NB4 (cell line): ENCODE measurements around the gene USB1.

Source experiments
- DNase-seq: peaks from one replicate; pipeline ENCODE4 v3.0.0; 2010; ENCODE audit warnings: low read depth
- H3K4me3 ChIP-seq: one replicate; pipeline ENCODE4 v1.5.1; 2011; ENCODE audit warnings: mild to moderate bottlenecking, low read depth, low read length, moderate library complexity
- MYC ChIP-seq: IDR thresholded peaks from 2 replicates; pipeline ENCODE4 v1.6.1; 2011; ENCODE audit warnings: low read depth, low read length
- POLR2A ChIP-seq: IDR thresholded peaks from 2 replicates; pipeline ENCODE4 v1.6.1; 2011; ENCODE audit warnings: mild to moderate bottlenecking; ENCODE audit not compliant: insufficient read length; ENCODE audit errors: extremely low read depth
- TF ChIP-seq, protein P1 (sequence below): IDR thresholded peaks from one replicate; pipeline ENCODE4 v1.5.1; 2012; ENCODE audit warnings: low read depth, low read length
- TF ChIP-seq, protein P2 (sequence below): IDR thresholded peaks from 2 replicates; pipeline ENCODE4 v1.6.1; 2011; ENCODE audit warnings: low read depth, low read length

Gene USB1

DNA sequence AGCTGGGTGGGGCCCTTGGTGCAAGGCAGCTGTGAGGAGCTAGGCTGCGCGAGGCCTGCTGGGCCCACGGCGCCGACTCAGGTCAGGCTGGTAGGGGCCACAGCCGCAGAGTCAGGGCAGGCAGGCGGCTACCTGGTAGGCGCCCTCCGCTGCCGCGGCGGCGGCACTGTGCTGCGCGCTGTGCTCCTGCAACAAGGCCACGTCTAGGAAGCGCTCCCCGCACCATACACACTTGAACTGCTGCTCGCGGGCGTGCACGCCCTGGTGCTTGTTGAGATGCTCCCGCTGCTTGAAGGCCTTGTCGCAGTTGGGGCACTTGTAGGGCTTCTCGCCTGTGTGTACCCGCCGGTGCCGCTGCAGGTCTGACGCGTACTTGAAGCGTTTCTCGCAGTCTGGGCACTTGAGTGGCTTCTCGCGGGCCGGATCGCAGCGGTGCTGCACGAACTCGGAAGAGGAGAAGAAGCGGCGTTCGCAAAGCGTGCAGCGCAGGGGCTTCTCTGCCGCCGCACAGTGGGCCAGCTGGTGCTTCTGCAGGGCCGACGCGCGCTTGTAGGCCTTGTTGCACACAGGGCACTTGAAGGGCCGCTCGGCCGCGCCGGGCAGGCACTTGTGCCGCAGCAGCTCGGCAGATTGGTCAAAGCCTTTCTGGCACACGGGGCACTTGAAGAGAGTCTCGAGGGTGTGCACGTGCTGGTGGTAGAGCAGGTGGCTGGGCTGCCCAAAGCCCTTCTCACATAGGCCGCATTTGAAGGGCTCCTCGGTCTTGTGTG is 4.6 kb upstream of the USB1 start:
- no peak for DNase-seq
- TF ChIP-seq, protein P1, sequence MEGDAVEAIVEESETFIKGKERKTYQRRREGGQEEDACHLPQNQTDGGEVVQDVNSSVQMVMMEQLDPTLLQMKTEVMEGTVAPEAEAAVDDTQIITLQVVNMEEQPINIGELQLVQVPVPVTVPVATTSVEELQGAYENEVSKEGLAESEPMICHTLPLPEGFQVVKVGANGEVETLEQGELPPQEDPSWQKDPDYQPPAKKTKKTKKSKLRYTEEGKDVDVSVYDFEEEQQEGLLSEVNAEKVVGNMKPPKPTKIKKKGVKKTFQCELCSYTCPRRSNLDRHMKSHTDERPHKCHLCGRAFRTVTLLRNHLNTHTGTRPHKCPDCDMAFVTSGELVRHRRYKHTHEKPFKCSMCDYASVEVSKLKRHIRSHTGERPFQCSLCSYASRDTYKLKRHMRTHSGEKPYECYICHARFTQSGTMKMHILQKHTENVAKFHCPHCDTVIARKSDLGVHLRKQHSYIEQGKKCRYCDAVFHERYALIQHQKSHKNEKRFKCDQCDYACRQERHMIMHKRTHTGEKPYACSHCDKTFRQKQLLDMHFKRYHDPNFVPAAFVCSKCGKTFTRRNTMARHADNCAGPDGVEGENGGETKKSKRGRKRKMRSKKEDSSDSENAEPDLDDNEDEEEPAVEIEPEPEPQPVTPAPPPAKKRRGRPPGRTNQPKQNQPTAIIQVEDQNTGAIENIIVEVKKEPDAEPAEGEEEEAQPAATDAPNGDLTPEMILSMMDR = no peak
- no peak for TF ChIP-seq MYC
- TF ChIP-seq POLR2A = no peak
- TF ChIP-seq, protein P2, sequence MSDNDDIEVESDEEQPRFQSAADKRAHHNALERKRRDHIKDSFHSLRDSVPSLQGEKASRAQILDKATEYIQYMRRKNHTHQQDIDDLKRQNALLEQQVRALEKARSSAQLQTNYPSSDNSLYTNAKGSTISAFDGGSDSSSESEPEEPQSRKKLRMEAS = no peak
- H3K4me3 ChIP-seq = no peak overlapping the region

DNA sequence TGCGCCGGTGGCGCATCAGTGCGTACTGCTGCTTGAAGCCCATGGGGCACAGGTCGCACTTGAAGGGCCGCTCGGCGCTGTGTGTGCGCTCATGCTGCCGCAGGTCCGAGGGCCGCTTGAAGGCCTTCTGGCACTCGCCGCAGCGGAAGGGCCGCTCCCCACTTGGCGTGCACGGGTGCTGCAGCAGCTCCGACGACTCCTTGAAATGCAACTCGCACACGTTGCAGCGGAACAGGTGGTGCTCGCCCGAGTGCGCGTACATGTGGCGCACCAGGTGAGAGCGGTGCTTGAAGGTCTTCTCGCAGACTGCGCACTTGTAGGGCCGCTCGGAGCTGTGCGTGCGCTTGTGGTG is 4.1 kb upstream of the USB1 start:
- H3K4me3 ChIP-seq = no peak overlapping the region
- no peak for TF ChIP-seq MYC
- TF ChIP-seq POLR2A = no peak
- TF ChIP-seq, protein P1 = no peak
- TF ChIP-seq, protein P2 = no peak
- DNase-seq = no peak

DNA sequence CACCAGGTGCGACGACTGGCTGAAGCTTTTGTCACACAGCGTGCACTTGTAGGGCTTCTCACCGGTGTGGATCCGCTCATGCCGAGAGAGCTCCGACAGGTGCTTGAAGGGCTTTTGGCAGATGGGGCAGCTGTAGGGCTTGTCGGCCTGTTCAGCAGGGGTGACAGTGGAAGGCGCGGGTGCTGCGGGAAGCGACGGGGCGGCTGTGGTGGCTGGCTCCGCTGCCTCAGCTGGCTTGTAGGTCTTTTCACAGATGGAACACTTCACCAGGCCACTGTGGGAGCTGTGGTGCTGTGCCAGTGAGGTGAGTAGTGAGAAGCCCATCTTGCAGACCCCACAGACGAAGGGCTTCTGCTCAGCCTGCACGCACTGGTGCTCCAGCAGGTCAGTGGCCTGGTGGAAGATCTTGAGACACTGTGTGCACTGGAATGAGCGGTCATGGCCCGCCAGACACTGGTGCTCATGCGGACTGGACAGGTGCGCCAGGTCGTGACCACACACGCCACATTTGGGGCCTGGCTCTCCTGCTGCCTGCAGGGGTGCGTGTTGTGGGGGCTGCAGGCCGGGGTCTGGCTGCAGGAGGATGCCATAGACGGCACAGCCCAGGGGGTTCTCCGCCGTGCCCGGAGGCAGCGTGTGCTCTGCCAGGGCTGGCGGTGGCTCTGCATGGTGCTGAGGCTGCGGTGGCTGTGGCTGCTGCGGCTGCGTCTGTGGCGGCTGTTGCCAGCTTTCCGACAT is 3.5 kb upstream of the USB1 start:
- DNase-seq = no peak
- H3K4me3 ChIP-seq = peak overlapping the region; percentile 34
- TF ChIP-seq MYC = no peak
- TF ChIP-seq POLR2A = no peak
- TF ChIP-seq, protein P2 = no peak
- TF ChIP-seq, protein P1 = no peak

DNA sequence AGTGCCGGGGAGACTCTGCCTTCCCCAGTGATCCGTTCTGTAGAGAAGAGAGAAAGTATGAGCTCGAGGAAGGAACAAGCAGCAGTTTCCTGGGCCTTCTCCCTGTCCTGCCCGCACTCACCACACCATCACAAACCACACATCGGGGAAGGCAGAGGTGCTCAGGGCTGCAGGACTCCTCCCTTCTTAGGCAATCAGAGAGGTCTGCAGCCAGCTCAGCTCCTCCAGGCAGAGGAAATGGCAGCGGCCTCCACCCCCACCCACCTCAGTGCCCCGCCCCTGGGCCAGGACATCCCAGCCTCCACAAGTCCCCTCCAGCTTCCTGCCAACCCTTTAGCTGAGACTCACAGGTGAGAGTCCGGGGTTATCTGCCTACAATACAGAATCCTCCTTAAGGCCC is 2.7 kb upstream of the USB1 start:
- DNase-seq = peak; percentile 96
- TF ChIP-seq MYC = peak; percentile 64
- TF ChIP-seq POLR2A = no peak
- TF ChIP-seq, protein P2 = peak; percentile 55
- H3K4me3 ChIP-seq = peak overlapping the region; percentile 62

DNA sequence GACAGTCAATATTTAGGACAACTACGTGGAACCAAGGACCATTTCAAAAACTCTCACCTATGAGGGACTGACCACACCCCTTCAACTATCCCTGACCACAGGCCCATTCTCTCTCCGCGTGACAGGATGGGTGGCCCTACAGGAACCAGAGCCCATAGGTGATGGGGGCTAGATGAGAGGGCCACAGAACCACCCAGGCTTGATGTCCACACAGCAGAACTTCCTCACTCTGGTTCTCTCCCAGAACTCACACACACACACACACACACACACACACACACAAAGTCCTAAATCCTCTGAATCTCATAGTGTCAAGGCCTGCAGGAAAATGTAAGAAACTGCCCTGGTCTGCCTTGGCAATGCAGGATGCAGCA is 2.2 kb upstream of the USB1 start:
- TF ChIP-seq, protein P2 = no peak
- no peak for TF ChIP-seq MYC
- TF ChIP-seq, protein P1 = no peak
- TF ChIP-seq POLR2A = no peak
- no peak for DNase-seq
- H3K4me3 ChIP-seq = peak overlapping the region; percentile 62

DNA sequence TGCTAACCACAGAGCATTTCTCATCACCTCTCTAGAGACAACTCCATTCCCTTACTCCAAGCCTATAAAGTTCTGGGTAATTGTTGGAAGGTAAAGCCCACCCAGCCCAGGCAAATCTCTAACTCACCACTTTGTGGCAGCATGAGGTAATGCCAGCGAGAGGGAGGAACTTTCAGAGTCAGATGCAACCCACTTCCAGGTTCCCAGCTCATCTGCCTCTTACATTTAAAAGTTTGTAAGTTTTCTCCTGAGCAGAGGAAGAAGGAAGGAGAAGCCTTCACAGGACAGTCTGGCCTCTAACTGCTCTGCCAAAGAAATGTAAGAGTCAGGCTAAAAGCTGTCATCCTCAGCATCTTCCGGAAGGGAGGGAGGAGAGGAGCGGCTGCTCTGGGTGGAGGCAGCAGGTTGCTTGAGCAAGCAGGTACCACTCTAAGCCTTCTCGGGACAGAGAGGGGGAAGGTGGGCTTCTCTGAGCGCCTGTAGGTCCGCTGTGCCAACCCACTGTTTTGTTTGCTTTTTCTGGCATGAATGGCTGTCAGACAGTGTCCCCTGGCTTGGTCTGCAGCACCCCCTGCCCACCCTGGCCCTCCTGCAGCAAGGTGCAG is 1.7 kb upstream of the USB1 start:
- TF ChIP-seq, protein P2 = no peak
- TF ChIP-seq, protein P1 = no peak
- TF ChIP-seq POLR2A (no peak), MYC (no peak)
- DNase-seq = peak; percentile 82
- peak overlapping the region; percentile 62 for H3K4me3 ChIP-seq
